ENCODE data around the gene MATR3. TPM values are rescaled to one million over a fixed set of nuclear protein-coding genes. Genes with fewer than 3 reads are reported as not detected.
"Not testable (repeated sequence)": the region's sequence is repeated elsewhere in the genome, so short reads cannot be mapped to it uniquely, and the experiment has no call there.

The MATR3 gene
- total RNA-seq, 1 experiment from 2014 or later: 346 TPM

DNA sequence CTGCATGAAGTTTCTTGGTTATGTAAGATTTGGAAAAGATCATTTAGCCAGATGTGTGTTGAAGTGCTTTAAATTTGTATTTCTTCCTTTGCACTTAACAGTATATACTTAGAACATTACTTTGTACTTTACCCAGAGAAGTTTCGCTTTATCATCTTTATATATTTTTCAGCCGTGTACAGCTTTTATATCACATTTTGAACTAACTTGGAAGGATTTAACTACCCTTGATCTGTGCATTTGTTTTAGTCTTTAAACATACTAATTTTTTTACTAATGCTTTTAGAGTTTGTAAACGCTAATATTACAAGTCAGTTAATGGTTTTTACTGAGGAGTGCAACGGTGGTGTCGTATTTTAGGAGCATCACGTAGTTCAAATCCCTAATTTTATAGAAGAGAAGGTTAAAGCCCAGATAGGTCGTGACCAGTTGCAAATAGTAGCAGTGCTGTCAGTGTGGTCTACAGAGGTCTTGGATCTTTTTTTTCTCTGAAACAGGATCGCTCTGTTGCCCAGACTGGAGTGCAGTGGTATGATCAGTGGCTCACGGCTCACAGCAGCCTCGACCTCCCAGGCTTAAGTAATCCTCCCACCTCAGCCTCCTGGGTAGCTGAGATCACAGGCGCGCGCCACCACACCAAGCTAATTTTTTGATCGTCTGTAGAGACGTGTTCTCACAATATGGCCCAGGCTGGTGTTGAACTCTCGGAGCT lies 2.0 kb downstream of the MATR3 start:
- in situ Hi-C loops (cut with HindIII; ENCODE audit: low sequenced_read_pairs): no loop called here
- no peak for DNase-seq (ENCODE audit: low spot score)

DNA sequence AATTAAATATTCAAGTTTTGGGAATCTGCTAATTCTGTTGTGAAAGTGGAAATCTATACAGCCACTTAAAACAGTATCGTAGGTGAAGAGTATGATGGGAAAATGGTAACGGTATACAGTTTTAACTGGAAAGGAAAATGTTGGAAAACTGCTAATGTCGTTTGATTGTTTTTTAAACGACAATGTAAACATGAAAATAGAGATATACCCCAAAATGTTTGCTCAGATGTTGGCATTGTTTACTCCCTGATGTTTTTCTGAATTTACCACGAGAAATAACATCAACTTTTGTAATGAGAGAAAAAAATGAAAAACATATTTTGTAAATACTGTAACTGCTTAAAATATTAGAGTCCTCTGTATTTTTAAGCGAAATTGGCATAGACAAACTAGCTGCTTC lies 2.7 kb downstream of the MATR3 start:
- no peak for DNase-seq (ENCODE audit: low spot score)
- in situ Hi-C loops (cut with HindIII; ENCODE audit: low sequenced_read_pairs): no loop called here

DNA sequence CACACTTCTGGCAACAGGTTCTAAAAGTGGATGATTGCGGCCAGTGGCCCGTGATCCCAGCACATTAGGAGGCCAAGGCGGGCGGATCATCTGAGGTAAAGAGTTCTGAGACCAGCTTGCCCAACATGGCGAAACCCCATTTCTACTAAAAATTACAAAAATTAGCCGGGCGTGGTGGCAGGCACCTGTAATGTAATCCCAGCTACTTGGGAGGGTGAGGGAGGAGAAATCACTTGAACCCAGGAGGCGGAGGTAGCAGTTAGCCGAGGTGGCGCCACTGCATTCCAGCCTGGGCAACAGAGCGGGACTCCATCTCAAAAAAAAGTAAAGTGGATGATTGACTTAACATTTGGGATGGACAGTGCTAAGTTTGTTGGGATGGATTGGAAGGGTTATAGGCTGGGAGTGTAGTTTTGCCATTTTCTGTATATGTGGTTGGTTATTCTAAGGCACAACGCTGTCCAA lies 3.4 kb downstream of the MATR3 start:
- in situ Hi-C loops (cut with HindIII; ENCODE audit: low sequenced_read_pairs): no loop called here
- no peak for DNase-seq (ENCODE audit: low spot score)

DNA sequence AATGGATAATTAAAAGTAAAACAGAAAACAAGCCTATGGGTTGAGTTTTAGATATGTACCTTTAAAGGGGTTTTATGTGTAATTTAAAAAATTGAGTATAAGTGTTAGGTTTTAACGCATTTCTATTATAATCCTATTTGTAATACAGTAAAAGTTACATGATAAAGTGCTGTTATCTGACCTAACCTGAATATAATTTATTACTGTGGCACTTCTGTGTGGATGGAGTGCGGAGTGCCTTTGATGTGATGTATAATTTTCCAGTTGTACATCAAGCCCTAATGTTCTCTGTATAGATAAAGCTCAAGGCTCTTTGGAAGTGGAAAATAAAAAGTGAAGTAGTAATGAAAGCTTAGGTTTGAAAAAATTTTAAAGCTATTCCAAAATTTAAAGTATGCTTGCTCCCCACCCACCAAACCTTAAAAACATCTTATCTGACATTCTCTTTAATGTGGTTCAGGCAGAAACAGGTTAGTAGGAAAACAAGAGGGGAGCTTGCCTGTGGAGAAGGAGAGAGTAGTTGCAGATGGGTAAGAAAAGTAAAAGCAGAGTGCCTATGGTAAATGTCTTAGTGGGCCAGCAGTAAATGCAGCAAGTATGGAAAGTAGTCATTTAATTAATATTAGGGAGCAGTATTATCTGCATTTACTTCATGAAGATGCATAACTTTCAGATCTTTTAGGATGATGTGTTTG lies 4.0 kb downstream of the MATR3 start:
- in situ Hi-C loops (cut with HindIII; ENCODE audit: low sequenced_read_pairs): no loop called here

DNA sequence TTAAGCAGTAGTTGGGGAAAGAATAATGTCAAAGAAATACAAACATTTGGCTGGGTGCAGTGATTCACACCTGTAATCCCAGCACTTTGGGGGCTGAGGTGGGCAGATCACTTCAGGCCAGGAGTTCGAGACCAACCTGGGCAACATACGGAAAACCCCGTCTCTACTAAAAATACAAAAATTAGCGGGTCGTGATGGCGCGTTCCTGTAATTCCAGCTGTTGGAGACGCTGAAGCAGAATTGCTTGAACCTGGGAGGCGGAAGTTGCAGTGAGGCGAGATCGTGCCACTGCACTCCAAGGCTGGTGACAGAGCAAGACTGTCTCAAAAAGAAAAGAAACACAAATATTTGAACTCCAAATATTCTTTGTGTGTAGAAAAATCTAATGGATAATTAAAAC lies 4.7 kb downstream of the MATR3 start:
- DNase-seq (ENCODE audit: low spot score): no peak
- in situ Hi-C loops (cut with HindIII; ENCODE audit: low sequenced_read_pairs): no loop called here

More for the DNA sequence above, 4.0 kb downstream of the MATR3 start:
- no peak for DNase-seq (ENCODE audit: low spot score)

DNA sequence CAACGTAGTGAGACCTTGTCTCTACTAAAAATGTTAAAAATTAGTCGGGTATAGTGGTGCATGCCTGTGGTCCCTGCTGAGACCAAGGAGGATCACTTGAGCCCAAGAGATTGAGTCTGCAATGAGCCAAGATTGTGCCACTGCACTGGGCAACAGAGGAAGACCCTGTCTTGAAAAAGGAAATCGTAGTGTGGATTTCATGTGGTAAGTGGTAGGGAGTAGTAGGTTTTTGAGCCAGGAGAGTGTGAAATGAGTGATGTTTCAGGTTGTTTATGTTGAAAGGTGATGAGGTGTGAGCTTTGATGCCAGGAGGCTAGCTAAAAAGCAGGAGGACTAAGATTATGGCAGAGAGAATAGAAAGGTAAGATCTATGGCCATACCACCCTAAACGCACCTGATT lies 5.9 kb downstream of the MATR3 start:
- no peak for DNase-seq (ENCODE audit: low spot score)
- in situ Hi-C loops (cut with HindIII; ENCODE audit: low sequenced_read_pairs): no loop called here

DNA sequence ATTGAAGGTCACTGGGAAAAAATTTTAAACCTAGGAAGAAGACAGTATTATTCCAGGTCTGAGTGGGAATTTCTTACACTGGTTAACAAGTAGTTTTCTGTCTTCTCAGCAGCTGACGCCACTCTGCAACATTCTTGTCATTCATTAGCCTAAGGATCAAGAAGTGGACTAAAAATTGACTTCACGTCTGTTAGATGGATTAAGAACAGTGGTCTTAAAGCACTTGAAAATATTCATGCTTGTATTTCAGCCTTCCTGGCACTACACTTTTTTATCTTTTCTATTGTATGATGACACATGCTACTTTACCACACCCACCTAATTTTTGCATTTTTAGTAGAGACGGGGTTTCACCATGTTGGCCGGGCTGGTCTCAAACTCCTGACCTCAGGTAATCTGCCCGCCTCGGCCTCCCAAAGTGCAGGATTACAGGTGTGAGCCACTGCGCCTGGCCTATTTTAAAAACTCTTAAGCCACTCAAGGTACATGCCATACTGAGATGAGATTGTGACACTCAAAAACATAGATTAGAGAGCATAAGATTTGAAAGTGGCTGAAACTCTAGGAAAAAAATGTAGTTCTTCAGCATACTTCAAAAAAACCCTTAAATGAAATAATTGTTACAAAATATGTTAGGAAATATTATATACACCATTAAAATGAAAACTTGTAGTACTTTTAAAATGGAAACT lies 8.4 kb downstream of the MATR3 start:
- no peak for DNase-seq (ENCODE audit: low spot score)
- in situ Hi-C loops (cut with HindIII; ENCODE audit: low sequenced_read_pairs): no loop called here

DNA sequence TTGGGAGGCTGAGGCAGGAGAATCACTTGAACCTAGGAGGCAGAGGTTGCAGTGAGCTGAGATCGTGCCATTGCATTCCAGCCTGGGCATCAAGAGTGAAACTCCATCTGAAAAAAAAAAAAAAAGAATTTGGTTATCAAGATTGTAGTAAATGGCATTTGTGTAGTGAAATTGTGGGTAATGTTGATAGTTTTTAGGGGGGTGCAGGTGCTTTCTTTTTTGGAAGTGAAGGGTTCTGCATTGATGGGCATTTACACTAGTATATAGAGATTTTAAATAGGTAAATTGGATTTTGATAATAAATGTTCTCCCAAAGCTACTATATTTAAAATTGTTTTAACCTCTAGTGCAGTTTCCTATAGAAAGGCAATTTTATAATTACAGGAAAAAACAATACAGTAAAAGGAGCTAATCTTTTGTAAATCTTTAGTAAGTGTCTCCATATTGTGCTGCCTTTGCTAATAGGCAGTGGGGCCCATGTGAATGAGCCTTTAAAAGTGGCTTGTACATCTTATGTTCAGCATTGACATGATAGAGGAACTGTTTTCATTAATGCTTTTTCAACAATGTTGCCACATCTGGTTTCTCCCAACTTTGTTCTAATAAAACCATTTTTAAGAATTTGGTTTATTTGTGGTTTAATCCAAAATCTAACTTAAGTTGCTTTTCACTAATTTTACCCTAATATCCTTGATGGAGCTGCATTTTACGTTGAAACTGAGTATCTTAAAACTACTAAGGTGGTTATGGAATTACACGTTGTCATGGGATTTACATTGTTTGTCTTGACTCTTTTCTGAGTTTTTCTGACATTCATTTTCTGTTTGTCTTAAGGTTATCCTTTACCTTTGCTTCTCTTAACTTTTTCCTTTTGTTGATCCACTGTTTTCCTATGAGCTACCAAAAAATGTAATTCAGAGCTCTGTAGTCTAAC lies 11.1 kb downstream of the MATR3 start:
- no peak for DNase-seq (ENCODE audit: low spot score)
- in situ Hi-C loops (cut with HindIII; ENCODE audit: low sequenced_read_pairs): no loop called here

DNA sequence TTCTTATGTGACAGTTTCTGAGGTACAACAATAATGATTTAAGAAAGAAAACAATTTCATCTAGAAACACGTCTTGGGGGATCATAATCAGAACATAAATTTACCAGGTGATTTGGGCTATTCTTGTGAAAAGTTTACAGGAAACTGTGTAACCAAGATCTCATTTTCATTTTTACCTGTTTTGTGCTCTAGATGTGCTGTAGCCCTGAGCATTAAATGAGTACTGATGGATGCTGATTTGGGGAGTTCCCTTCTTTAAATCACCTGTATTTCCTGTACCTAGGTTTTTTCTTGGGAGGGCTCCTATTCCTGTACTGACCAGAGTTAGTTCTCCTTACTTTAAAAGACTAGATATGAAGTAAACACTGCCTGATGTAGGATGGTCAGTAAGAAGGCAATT lies 12.7 kb downstream of the MATR3 start:
- no peak for DNase-seq (ENCODE audit: low spot score)
- in situ Hi-C loops (cut with HindIII; ENCODE audit: low sequenced_read_pairs): no loop called here

DNA sequence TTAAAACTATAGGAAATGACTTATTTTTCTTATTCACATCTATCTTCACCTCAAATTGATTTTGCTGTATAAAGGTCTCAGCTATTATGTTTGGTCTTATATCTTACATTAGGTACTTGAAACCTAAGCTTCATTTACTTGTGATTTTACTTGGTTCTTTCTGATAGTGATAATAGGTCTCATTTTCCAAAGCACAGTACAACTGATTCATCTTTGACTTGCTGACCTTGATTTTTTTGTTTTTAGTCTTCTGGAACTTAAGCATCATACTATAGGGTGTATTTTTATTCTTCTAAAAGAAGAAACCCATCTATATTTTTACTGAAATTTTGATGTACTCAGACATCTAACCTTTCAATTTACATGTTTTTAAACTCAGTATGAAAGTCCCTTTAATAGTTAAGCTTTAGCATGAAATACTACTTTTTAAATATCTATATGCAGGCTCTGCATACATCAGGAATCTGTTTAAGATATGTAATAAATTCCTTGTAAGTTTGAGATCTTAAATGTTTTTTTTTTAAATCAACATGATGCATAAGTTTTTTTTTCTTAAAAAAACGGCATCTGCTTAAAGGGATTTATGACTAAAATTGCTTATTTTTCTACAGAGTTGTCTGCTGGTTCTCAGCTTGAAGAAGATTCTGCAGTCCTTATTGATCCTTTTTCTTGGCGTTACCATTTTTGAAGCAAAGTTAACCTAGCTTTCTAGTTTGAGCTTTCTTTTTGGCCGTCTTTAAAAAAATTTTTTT lies 13.3 kb downstream of the MATR3 start:
- in situ Hi-C loops (cut with HindIII; ENCODE audit: low sequenced_read_pairs): no loop called here
- no peak for DNase-seq (ENCODE audit: low spot score)

DNA sequence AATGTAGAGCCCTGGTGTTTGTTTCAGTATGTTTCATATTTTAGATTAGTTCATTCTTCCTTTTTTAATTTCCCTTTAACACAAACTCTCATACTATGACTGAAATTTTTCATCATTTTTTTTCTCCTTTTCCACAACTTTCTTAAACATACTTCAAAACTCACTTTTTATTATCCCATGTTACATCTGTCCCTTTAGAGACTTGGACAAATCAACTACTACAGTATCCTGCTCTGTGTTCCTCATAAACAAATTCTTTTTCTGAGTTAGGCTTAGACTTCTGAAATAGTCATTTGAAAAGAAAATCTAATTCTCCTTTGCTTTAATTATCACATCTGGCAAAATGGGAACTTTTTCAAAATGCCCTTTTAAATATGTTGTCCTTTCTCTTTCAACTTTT lies 15.3 kb downstream of the MATR3 start:
- in situ Hi-C loops (cut with HindIII; ENCODE audit: low sequenced_read_pairs): no loop called here
- no peak for DNase-seq (ENCODE audit: low spot score)

DNA sequence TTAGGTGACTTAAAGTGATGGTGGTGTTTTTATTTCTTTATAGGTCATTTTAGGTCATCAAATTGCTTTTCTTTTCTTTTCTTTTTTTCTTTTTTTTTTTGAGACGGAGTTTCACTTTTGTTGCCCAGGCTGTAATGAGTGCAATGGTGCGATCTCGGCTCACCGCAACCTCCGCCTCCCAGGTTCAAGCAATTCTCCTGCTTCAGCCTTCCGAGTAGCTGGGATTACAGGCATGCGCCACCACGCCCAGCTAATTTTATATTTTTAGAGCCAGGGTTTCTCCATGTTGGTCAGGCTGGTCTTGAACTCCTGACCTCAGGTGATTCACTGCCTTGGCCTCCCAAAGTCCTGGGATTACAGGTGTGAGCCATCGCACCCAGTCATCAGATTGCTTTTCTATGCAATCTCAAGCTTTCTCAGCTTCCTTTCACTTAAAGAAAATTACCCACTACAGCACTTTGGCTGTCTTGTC lies 17.2 kb downstream of the MATR3 start:
- in situ Hi-C loops (cut with HindIII; ENCODE audit: low sequenced_read_pairs); DNase-seq (ENCODE audit: low spot score): not testable (repeated sequence)

DNA sequence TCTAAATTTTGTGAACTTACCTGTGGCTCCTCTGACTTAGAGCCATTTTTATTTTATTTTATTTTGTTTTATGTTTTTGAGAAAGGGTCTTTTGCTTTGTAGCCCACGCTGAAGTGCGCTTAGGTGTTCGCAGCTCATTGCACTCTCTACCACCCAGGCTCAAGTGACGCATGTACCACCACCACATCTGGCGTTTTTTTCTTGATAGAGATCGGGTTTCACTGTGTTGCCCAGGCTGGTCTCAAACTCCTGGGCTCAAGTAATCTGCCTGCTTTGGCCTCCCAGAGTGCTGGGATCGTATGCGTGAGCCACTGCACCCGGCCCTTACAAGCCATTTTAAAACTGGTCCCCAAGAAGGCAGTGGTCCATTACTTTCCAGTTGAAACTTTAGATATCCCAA lies 18.5 kb downstream of the MATR3 start:
- DNase-seq (ENCODE audit: low spot score): no peak
- in situ Hi-C loops (cut with HindIII; ENCODE audit: low sequenced_read_pairs): no loop called here

DNA sequence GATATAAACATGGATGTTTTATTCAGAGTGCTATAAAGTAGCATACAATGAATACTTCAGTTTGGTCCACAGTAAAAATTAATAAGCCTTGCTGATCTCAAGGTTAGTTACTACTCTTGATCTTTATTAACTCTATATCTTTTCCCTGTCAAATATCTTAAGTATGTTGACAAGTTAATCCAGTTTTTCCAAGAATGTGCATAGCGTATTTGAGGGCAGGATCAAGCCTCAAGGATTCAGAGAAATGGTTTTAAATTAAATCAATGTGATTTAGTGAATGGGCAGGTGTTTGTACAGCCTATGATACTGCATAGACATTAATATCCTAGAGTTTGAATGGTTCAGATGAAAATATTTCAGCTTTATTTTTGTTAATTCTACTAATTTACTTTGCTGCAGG lies 20.7 kb downstream of the MATR3 start:
- in situ Hi-C loops (cut with HindIII; ENCODE audit: low sequenced_read_pairs): no loop called here
- DNase-seq (ENCODE audit: low spot score): no peak

DNA sequence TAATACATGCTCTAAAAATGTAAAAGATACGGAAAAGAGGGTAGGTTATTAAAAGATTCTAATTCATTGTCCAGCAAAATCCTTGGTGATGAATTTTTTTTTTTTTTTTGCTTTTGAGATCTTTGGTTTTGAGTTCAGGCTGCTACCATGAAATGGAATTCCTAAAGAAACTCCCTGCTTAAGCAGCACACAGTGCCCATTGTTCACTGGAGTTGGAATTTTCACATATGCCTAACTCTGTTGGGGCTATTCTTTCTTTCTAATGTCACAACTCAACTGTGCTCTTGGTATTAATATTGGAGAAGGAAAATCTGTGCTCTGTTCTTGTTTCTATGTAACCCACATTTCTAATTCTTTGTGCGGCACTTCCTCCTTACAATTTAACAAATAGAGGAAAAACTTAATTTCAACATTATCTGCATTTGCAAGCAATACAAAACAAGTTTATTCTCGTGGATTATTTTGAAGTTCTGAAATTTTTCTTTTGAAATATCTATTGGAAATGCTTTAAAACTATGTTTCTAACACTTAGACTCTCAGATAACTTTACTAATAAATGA lies 21.6 kb downstream of the MATR3 start:
- no peak for DNase-seq (ENCODE audit: low spot score)
- in situ Hi-C loops (cut with HindIII; ENCODE audit: low sequenced_read_pairs): no loop called here

DNA sequence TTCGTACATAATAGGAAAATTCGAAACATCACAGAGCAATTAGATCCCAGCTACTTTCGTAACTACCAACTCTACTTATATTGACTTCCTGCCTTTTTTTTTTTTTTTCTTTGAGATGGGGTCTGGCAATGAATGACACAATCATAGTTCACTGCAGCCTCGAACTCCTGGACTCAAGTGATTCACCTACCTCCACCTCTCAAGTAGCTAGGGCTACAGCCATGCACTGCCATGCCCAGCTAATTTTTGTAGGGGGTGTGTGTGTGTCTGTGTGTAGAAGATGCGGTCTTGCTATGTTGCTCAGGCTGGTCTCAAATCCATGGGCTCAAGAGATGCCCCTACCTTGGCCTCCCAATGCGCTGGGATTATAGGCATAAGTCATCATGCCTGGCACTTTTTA lies 42.3 kb downstream of the MATR3 start:
- in situ Hi-C loops (cut with HindIII; ENCODE audit: low sequenced_read_pairs): no loop called here
- no peak for DNase-seq (ENCODE audit: low spot score)

DNA sequence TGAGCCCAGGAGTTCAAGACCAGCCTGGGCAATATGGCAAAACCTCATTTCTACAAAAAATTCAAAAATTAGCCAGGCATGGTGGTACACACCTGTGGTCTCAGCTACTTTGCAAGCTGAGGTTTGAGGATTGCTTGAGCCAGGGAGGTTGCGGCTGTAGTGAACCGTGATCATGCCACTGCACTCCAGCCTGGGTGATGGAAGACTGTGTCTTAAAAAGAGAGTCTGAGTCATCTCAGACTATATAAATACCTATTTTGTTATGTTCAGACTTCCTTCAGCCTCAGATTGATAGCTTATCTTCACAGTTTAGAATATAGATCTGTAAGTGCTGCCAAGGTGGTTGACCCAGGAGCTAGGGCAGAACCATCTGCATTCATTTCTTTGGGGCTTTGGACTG lies 46.5 kb downstream of the MATR3 start:
- DNase-seq (ENCODE audit: low spot score): no peak
- in situ Hi-C loops (cut with HindIII; ENCODE audit: low sequenced_read_pairs): no loop called here

DNA sequence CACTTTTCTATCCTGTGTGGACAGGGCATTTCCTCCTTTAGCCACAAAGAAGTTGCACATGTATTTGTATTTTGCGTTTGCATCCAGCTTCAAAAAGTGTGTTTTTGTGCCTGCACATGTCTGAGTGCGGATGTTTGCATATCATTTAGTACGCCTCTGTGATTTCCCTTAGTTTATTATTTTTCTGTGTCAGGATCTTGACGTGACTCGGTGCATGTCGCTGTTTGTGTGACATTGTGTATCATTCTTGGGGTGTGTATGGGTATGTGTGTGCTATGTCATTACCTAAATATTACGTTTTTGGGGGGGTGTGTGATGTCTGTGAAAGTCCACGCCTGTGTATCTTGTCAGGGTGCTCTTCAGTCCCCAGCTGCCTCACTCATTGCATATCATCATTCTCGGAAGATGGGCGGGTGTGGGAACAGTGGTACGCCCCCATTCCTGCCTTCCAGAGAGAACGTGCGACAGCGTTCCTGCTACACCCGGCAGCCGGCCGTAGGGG lies 47.7 kb downstream of the MATR3 start:
- no peak for DNase-seq (ENCODE audit: low spot score)
- in situ Hi-C loops (cut with HindIII; ENCODE audit: low sequenced_read_pairs): no loop called here
